GM13976 (cell line): ENCODE measurements around the gene STXBP5.

Experiments
- DNase-seq: peaks from one replicate; pipeline ENCODE4 v3.0.0; 2012; ENCODE audit warnings: low spot score
- in situ Hi-C: fragments of 300-500 bp; cut with MboI; formaldehyde crosslinking; loops from one replicate; pipeline ENCODE4 v1.12.0; 2022; ENCODE audit warnings: low sequenced_read_pairs, mixed read lengths, inconsistent platforms; ENCODE audit not compliant: unreplicated experiment
- TF ChIP-seq, protein P1 (sequence below): IDR thresholded peaks from 2 replicates; pipeline ENCODE4 v1.5.1; 2012; ENCODE audit warnings: borderline replicate concordance, mild to moderate bottlenecking; ENCODE audit not compliant: insufficient read depth; ENCODE audit errors: extremely low read depth, missing control alignments, control extremely low read depth

STXBP5 gene

GRCh38 chr6:147220345-147220744, 16.1 kb downstream of the STXBP5 start:
- in situ Hi-C loops, result no loop called here

DNA sequence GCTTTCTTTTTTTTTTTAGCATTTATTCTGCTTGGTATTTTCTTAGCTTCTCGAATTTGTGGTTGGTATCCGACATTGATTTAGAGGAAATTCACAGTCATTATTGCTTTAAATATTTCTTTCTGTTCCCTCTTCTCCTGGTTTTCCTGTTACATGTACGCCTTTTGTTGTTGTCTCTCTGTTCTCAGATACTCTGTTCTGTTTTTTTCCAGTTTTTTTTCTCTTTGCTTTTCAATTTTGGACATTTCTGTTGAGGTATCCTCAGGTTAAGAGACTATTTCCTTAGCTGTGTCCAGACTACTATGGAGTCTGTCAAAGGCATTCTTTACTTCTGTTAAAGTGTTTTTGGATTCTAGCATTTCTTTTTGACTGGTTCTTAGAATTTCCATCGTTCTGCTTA, 17.5 kb downstream of the STXBP5 start:
- in situ Hi-C loops, result no loop called here
- DNase-seq, result no peak
- TF ChIP-seq, protein P1, sequence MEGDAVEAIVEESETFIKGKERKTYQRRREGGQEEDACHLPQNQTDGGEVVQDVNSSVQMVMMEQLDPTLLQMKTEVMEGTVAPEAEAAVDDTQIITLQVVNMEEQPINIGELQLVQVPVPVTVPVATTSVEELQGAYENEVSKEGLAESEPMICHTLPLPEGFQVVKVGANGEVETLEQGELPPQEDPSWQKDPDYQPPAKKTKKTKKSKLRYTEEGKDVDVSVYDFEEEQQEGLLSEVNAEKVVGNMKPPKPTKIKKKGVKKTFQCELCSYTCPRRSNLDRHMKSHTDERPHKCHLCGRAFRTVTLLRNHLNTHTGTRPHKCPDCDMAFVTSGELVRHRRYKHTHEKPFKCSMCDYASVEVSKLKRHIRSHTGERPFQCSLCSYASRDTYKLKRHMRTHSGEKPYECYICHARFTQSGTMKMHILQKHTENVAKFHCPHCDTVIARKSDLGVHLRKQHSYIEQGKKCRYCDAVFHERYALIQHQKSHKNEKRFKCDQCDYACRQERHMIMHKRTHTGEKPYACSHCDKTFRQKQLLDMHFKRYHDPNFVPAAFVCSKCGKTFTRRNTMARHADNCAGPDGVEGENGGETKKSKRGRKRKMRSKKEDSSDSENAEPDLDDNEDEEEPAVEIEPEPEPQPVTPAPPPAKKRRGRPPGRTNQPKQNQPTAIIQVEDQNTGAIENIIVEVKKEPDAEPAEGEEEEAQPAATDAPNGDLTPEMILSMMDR, result no peak

More at GRCh38 chr6:147220345-147220744, 16.1 kb downstream of the STXBP5 start:
- TF ChIP-seq, protein P1, result no peak
- DNase-seq, result no peak

- TF ChIP-seq, protein P1, result no peak
- no peak for DNase-seq
- in situ Hi-C loops, result no loop called here
Observed at GRCh38 chr6:147222160-147222838, 18.1 kb downstream of the STXBP5 start.

GRCh38 chr6:147223736-147224135, 19.5 kb downstream of the STXBP5 start:
- no peak for DNase-seq
- in situ Hi-C loops, result no loop called here
- TF ChIP-seq, protein P1, result no peak

DNA sequence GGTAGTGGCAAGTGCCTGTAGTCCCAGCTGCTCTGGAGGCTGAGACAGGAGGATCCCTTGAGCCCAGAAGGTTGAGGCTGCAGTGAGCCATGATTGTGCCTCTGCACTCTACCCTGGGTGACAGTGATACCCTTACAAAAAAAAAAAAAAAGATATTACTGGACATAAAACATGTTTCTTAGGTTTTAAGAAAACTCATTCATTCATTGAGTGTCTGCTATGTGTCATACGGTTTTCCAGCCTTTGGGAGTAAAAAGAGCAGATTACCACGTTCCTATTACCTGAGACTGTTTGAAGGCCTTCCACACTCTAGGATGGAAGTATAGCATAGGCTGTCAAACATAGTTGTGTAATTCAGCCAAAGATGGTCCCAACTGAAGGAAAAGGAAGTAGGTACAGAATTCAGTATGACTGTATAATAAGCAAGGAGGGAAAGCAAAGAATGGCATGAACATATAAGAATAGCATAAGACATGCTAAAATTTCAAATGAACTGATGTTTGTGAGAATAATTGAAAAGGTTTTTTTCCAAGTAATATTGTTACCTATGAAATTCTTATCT, 22.0 kb downstream of the STXBP5 start:
- in situ Hi-C loops, result no loop called here
- DNase-seq, result no peak
- TF ChIP-seq, protein P1, result no peak

- in situ Hi-C loops, result no loop called here
- no peak for DNase-seq
- TF ChIP-seq, protein P1, result no peak
Observed at GRCh38 chr6:147226877-147227276, 22.7 kb downstream of the STXBP5 start.
